ENCODE measurements around the gene RGS6.
"Not testable (repeated sequence)": the region's sequence is repeated elsewhere in the genome, so short reads cannot be mapped to it uniquely, and the experiment has no call there.

The RGS6 gene

DNA sequence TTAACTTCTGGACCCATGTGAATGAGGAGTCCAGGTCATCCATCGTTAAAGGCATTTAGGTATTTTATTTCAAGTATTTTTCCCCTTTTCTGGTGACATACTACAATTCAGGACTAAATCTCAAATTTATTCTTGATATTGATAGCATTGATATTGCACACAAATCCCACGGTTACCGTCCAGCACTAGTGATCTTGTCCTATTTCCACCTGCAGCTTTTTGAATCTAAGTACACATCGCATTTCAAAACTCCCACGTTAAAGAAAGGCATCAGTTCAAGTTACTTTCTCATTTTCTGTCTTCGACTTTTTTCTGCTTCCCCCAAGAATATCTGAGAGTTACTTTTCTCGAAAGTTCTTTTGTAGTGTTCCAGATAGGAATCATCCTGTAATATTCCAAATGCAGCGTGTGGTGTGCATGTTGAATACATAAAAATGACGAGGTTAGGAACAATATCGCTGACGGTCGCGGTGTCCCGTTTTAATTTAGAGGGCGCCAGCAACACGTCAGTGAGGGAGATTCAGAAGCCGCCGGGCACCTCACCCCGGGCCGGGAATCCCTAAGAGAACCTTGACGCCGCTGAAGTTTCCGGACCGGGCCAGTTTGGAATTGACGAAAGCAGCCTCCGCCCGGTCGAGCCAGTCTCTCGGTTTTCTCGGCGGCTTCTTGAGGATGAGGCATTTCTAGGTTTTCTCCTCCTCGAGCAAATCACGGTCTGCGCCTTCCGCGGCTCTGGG, 569 bp upstream of the RGS6 start:
- no peaks in the 10 kb centered on the region for H3K4me1 ChIP-seq (ENCODE audit: control insufficient read depth, low read length)
- no peak overlapping the region for H3K27ac ChIP-seq (ENCODE audit: low read depth, low read length)
- no peaks in the 10 kb centered on the region for H3K36me3 ChIP-seq (ENCODE audit: control insufficient read depth, low read length)
- no peaks in the 10 kb centered on the region for H3K9me3 ChIP-seq (ENCODE audit: control insufficient read depth, insufficient read depth, low read length)
- no peak overlapping the region for H3K4me2 ChIP-seq (ENCODE audit: low read length)
- H3F3A ChIP-seq (ENCODE audit: control insufficient read depth, insufficient read depth): no peaks in the 10 kb centered on the region
- H3K79me2 ChIP-seq (ENCODE audit: control insufficient read depth, low read length): no peaks in the 10 kb centered on the region
- no peak overlapping the region for H3K4me3 ChIP-seq (ENCODE audit: low read length)
- no peaks in the 10 kb centered on the region for H4K20me1 ChIP-seq (ENCODE audit: control insufficient read depth, insufficient read depth, low read depth, low read length)
- peaks cover 6% of the 10 kb centered on the region for H3K27me3 ChIP-seq (ENCODE audit: control insufficient read depth, low read length)
- TF ChIP-seq EZH2phosphoT487 (IDR thresholded peaks at IDR 0.05; ENCODE audit: borderline replicate concordance, low read length): no peak
- TF ChIP-seq CTCF (IDR thresholded peaks at IDR 0.05; ENCODE audit: low read depth, low read length, poor library complexity, severe bottlenecking): no peak
- no peaks in the 10 kb centered on the region for H3K9me2 ChIP-seq (replicated peaks; ENCODE audit: control insufficient read depth, low read length)

GRCh38 chr14:71933001-71933587, 865 bp downstream of the RGS6 start:
- H3K36me3 ChIP-seq (ENCODE audit: control insufficient read depth, low read length): no peaks in the 10 kb centered on the region
- no peaks in the 10 kb centered on the region for H3K9me3 ChIP-seq (ENCODE audit: control insufficient read depth, insufficient read depth, low read length)
- no peak overlapping the region for H3K4me2 ChIP-seq (ENCODE audit: low read length)
- H3K79me2 ChIP-seq (ENCODE audit: control insufficient read depth, low read length): no peaks in the 10 kb centered on the region
- TF ChIP-seq CTCF (IDR thresholded peaks at IDR 0.05; ENCODE audit: low read depth, low read length, poor library complexity, severe bottlenecking) (no peak), EZH2phosphoT487 (IDR thresholded peaks at IDR 0.05; ENCODE audit: borderline replicate concordance, low read length) (no peak)
- H3K27me3 ChIP-seq (ENCODE audit: control insufficient read depth, low read length): peaks cover 6% of the 10 kb centered on the region
- no peaks in the 10 kb centered on the region for H3K4me1 ChIP-seq (ENCODE audit: control insufficient read depth, low read length)
- H3F3A ChIP-seq (ENCODE audit: control insufficient read depth, insufficient read depth): no peaks in the 10 kb centered on the region
- H3K27ac ChIP-seq (ENCODE audit: low read depth, low read length): no peak overlapping the region
- H4K20me1 ChIP-seq (ENCODE audit: control insufficient read depth, insufficient read depth, low read depth, low read length): no peaks in the 10 kb centered on the region
- H3K4me3 ChIP-seq (ENCODE audit: low read length): no peak overlapping the region
- H3K9me2 ChIP-seq (replicated peaks; ENCODE audit: control insufficient read depth, low read length): no peaks in the 10 kb centered on the region

DNA sequence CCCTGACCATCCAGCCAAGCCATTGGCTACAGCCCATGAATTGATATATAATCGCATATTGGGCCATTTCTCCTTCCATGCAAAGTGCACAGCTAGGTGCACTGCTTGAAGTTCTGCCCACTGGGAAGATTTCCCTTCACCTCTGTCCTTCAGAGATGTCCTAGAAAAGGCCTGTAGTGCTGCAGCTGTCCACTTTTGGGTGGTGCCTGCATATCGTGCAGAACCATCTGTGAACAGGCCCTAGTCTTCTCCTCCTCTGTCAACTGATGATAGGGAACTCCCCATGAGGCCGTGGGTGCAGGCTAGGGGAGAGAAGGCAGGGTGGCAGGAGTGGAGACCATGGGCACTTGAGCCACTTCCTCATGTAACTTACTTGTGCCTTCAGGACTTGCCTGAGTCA, 6.0 kb downstream of the RGS6 start:
- H3K79me2 ChIP-seq (ENCODE audit: control insufficient read depth, low read length); H4K20me1 ChIP-seq (ENCODE audit: control insufficient read depth, insufficient read depth, low read depth, low read length); H3F3A ChIP-seq (ENCODE audit: control insufficient read depth, insufficient read depth); H3K9me2 ChIP-seq (replicated peaks; ENCODE audit: control insufficient read depth, low read length); H3K4me1 ChIP-seq (ENCODE audit: control insufficient read depth, low read length); H3K4me3 ChIP-seq (ENCODE audit: low read length); H3K36me3 ChIP-seq (ENCODE audit: control insufficient read depth, low read length); H3K9me3 ChIP-seq (ENCODE audit: control insufficient read depth, insufficient read depth, low read length); H3K27me3 ChIP-seq (ENCODE audit: control insufficient read depth, low read length); H3K4me2 ChIP-seq (ENCODE audit: low read length); H3K27ac ChIP-seq (ENCODE audit: low read depth, low read length): not testable (repeated sequence)

- H3K36me3 ChIP-seq (ENCODE audit: control insufficient read depth, low read length); H3K27me3 ChIP-seq (ENCODE audit: control insufficient read depth, low read length); H3K9me3 ChIP-seq (ENCODE audit: control insufficient read depth, insufficient read depth, low read length); H3K9me2 ChIP-seq (replicated peaks; ENCODE audit: control insufficient read depth, low read length); H3K4me3 ChIP-seq (ENCODE audit: low read length); H3K27ac ChIP-seq (ENCODE audit: low read depth, low read length); H3K79me2 ChIP-seq (ENCODE audit: control insufficient read depth, low read length); H3F3A ChIP-seq (ENCODE audit: control insufficient read depth, insufficient read depth); H3K4me2 ChIP-seq (ENCODE audit: low read length); H4K20me1 ChIP-seq (ENCODE audit: control insufficient read depth, insufficient read depth, low read depth, low read length); H3K4me1 ChIP-seq (ENCODE audit: control insufficient read depth, low read length): not testable (repeated sequence)
Measured at GRCh38 chr14:71939344-71939743, 7.1 kb downstream of the RGS6 start.

GRCh38 chr14:71940500-71940899, 8.3 kb downstream of the RGS6 start:
- not testable (repeated sequence) for H3K4me2 ChIP-seq (ENCODE audit: low read length); H3K36me3 ChIP-seq (ENCODE audit: control insufficient read depth, low read length); H3K27ac ChIP-seq (ENCODE audit: low read depth, low read length); H3K79me2 ChIP-seq (ENCODE audit: control insufficient read depth, low read length); H3F3A ChIP-seq (ENCODE audit: control insufficient read depth, insufficient read depth); H3K27me3 ChIP-seq (ENCODE audit: control insufficient read depth, low read length); H4K20me1 ChIP-seq (ENCODE audit: control insufficient read depth, insufficient read depth, low read depth, low read length); H3K9me2 ChIP-seq (replicated peaks; ENCODE audit: control insufficient read depth, low read length); H3K4me1 ChIP-seq (ENCODE audit: control insufficient read depth, low read length); H3K4me3 ChIP-seq (ENCODE audit: low read length); H3K9me3 ChIP-seq (ENCODE audit: control insufficient read depth, insufficient read depth, low read length)

DNA sequence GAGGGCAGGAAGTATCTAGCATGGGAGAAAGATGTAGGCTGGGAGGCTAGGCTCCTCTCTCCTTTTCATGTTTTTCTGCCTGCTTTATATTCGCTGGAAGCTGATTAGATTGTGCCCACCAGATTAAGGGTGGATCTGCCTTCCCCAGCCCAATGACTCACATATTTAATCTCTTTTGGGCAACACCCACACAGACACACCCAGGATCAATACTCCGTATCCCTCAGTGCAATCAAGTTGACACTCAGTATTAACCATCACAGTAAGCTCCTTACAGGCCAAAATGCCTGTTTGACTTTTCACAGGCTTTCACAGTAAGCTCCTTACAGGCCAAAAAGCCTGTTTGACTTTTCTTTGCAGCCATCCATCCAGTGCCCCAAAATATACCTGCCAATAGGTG, 9.4 kb downstream of the RGS6 start:
- not testable (repeated sequence) for H3F3A ChIP-seq (ENCODE audit: control insufficient read depth, insufficient read depth); H3K27me3 ChIP-seq (ENCODE audit: control insufficient read depth, low read length); H3K9me2 ChIP-seq (replicated peaks; ENCODE audit: control insufficient read depth, low read length); H3K4me2 ChIP-seq (ENCODE audit: low read length); H4K20me1 ChIP-seq (ENCODE audit: control insufficient read depth, insufficient read depth, low read depth, low read length); H3K27ac ChIP-seq (ENCODE audit: low read depth, low read length); H3K4me3 ChIP-seq (ENCODE audit: low read length); H3K9me3 ChIP-seq (ENCODE audit: control insufficient read depth, insufficient read depth, low read length); H3K4me1 ChIP-seq (ENCODE audit: control insufficient read depth, low read length); H3K36me3 ChIP-seq (ENCODE audit: control insufficient read depth, low read length); H3K79me2 ChIP-seq (ENCODE audit: control insufficient read depth, low read length)

Data from DOHH2 (cell line).